ENCODE data around the gene NDST1.

The NDST1 gene

GRCh38 chr5:150561192-150561512 lies 53.2 kb downstream of the NDST1 start:
- H3K9me3 ChIP-seq (ENCODE audit: control insufficient read depth in 1 of 2, low read length in 2 of 2) = no peaks in the 10 kb centered on the region
- no peak overlapping the region for H3K9ac ChIP-seq (ENCODE audit: low read depth in 1 of 2, low read length in 2 of 2)
- H3K4me3 ChIP-seq (ENCODE audit: low read depth in 1 of 2, low read length in 2 of 2) = no peak overlapping the region
- H3K27ac ChIP-seq (ENCODE audit: low read depth, low read length) = no peak overlapping the region
- H3K4me1 ChIP-seq (ENCODE audit: control insufficient read depth in 1 of 2, insufficient read depth in 2 of 2, low read length in 2 of 2) = peaks cover 9 to 12% of the 10 kb centered on the region in 2 donors
- H3K27me3 ChIP-seq (ENCODE audit: control insufficient read depth in 1 of 2, insufficient read depth in 2 of 2, low read length in 2 of 2) = no peaks in the 10 kb centered on the region
- no peaks in the 10 kb centered on the region for H3K36me3 ChIP-seq (ENCODE audit: control insufficient read depth in 1 of 2, insufficient read depth in 2 of 2, low read length in 2 of 2)

- no peak overlapping the region for H3K27ac ChIP-seq (ENCODE audit: low read depth, low read length)
- H3K4me3 ChIP-seq (ENCODE audit: low read depth in 1 of 2, low read length in 2 of 2) = no peak overlapping the region
- H3K9me3 ChIP-seq (ENCODE audit: control insufficient read depth in 1 of 2, low read length in 2 of 2) = no peaks in the 10 kb centered on the region
- no peaks in the 10 kb centered on the region for H3K27me3 ChIP-seq (ENCODE audit: control insufficient read depth in 1 of 2, insufficient read depth in 2 of 2, low read length in 2 of 2)
- H3K36me3 ChIP-seq (ENCODE audit: control insufficient read depth in 1 of 2, insufficient read depth in 2 of 2, low read length in 2 of 2) = no peaks in the 10 kb centered on the region
- no peak overlapping the region for H3K9ac ChIP-seq (ENCODE audit: low read depth in 1 of 2, low read length in 2 of 2)
- peaks cover 9 to 12% of the 10 kb centered on the region in 2 donors for H3K4me1 ChIP-seq (ENCODE audit: control insufficient read depth in 1 of 2, insufficient read depth in 2 of 2, low read length in 2 of 2)
These were observed 53.8 kb downstream of the NDST1 start for GRCh38 chr5:150561571-150562275.

- H3K9me3 ChIP-seq (ENCODE audit: control insufficient read depth in 1 of 2, low read length in 2 of 2) = no peaks in the 10 kb centered on the region
- no peaks in the 10 kb centered on the region for H3K36me3 ChIP-seq (ENCODE audit: control insufficient read depth in 1 of 2, insufficient read depth in 2 of 2, low read length in 2 of 2)
- no peak overlapping the region for H3K27ac ChIP-seq (ENCODE audit: low read depth, low read length)
- no peak overlapping the region for H3K4me3 ChIP-seq (ENCODE audit: low read depth in 1 of 2, low read length in 2 of 2)
- peaks cover 9 to 12% of the 10 kb centered on the region in 2 donors for H3K4me1 ChIP-seq (ENCODE audit: control insufficient read depth in 1 of 2, insufficient read depth in 2 of 2, low read length in 2 of 2)
- H3K27me3 ChIP-seq (ENCODE audit: control insufficient read depth in 1 of 2, insufficient read depth in 2 of 2, low read length in 2 of 2) = no peaks in the 10 kb centered on the region
- no peak overlapping the region for H3K9ac ChIP-seq (ENCODE audit: low read depth in 1 of 2, low read length in 2 of 2)
These were observed 54.9 kb downstream of the NDST1 start for GRCh38 chr5:150562832-150563231.

GRCh38 chr5:150565868-150566267 lies 57.9 kb downstream of the NDST1 start:
- Histone ChIP-seq H3K27me3 (ENCODE audit: control insufficient read depth in 1 of 2, insufficient read depth in 2 of 2, low read length in 2 of 2) (no peaks in the 10 kb centered on the region), H3K27ac (ENCODE audit: low read depth, low read length) (no peak overlapping the region), H3K9me3 (ENCODE audit: control insufficient read depth in 1 of 2, low read length in 2 of 2) (no peaks in the 10 kb centered on the region), H3K36me3 (ENCODE audit: control insufficient read depth in 1 of 2, insufficient read depth in 2 of 2, low read length in 2 of 2) (no peaks in the 10 kb centered on the region), H3K4me1 (ENCODE audit: control insufficient read depth in 1 of 2, insufficient read depth in 2 of 2, low read length in 2 of 2) (peaks cover 9 to 12% of the 10 kb centered on the region in 2 donors), H3K4me3 (ENCODE audit: low read depth in 1 of 2, low read length in 2 of 2) (no peak overlapping the region), H3K9ac (ENCODE audit: low read depth in 1 of 2, low read length in 2 of 2) (no peak overlapping the region)

DNA sequence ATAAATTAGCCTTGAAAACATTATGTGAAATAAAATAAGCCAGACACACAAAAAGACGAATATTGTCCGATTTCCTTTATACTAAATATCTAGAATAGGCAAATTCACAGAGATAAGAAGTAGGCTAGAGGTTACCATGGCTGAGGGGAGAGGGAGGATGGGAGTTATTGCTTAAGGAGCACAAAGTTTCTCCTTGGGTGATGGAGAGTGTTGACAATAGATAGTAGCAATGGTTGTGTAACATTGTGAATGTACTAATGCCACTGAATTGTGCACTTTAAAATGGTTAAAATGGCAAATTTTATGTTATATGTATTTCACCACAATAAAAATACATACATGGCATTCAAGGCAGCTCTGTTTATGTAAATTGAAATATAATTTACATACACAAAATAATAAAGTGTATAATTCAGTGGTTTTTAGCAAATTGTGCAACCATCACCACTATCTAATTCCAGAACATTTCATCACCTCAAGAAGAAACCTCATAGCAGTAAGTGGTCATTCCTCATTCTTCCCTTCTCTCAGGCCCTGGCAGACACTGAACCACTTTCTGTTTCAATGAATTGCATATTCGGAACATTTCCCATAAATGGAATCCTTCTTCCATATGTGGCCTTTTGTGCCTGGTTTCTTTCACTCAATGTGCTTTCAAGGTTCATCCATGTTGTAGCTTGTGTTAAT lies 59.2 kb downstream of the NDST1 start:
- Histone ChIP-seq H3K36me3 (ENCODE audit: control insufficient read depth in 1 of 2, insufficient read depth in 2 of 2, low read length in 2 of 2) (no peaks in the 10 kb centered on the region), H3K27me3 (ENCODE audit: control insufficient read depth in 1 of 2, insufficient read depth in 2 of 2, low read length in 2 of 2) (no peaks in the 10 kb centered on the region), H3K4me3 (ENCODE audit: low read depth in 1 of 2, low read length in 2 of 2) (no peak overlapping the region), H3K27ac (ENCODE audit: low read depth, low read length) (no peak overlapping the region), H3K9ac (ENCODE audit: low read depth in 1 of 2, low read length in 2 of 2) (no peak overlapping the region), H3K9me3 (ENCODE audit: control insufficient read depth in 1 of 2, low read length in 2 of 2) (no peaks in the 10 kb centered on the region), H3K4me1 (ENCODE audit: control insufficient read depth in 1 of 2, insufficient read depth in 2 of 2, low read length in 2 of 2) (peaks cover 1 to 5% of the 10 kb centered on the region in 2 donors)

DNA sequence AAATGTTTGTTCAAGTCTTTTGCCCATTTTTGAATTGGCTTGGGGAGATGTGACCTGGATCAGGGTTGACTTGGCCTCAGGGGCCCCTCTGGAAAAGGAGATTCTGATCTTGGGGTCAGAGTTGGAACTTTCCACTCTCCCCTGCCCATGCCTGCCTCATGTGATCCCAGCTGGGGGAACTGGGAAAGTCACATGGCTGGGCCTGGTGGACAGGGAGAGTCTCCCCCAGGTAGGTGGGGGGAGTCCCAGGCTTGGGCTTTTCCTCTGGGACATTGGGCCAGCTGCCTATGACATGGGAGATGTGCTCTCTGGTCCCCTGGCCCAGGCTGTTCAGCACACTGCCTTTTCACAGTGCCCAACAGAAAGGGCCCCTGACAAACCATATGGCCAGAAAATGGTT lies 60.7 kb downstream of the NDST1 start:
- Histone ChIP-seq H3K36me3 (ENCODE audit: control insufficient read depth in 1 of 2, insufficient read depth in 2 of 2, low read length in 2 of 2) (no peaks in the 10 kb centered on the region), H3K4me1 (ENCODE audit: control insufficient read depth in 1 of 2, insufficient read depth in 2 of 2, low read length in 2 of 2) (no peaks in the 10 kb centered on the region), H3K27ac (ENCODE audit: low read depth, low read length) (no peak overlapping the region), H3K27me3 (ENCODE audit: control insufficient read depth in 1 of 2, insufficient read depth in 2 of 2, low read length in 2 of 2) (no peaks in the 10 kb centered on the region), H3K9ac (ENCODE audit: low read depth in 1 of 2, low read length in 2 of 2) (no peak overlapping the region), H3K4me3 (ENCODE audit: low read depth in 1 of 2, low read length in 2 of 2) (no peak overlapping the region), H3K9me3 (ENCODE audit: control insufficient read depth in 1 of 2, low read length in 2 of 2) (no peaks in the 10 kb centered on the region)

DNA sequence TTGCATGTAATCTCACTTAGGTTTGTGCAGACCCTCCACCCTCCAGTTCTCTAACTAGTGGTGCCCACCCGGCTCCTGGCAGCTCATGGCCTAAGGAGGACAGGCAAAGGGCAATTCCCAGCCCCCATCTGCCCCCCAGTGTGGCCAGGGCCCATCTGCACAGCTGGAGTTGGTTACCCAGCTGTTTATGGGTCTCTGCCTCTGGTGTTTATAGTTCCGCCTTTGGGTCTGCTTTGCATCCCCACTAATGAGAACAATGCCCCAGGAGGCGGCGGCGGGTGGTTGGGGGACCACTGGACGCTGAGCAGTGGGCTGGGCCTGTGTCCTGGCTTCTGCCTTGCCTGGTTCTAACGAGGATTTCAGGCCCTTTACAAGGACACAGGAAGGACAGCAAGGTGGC lies 62.4 kb downstream of the NDST1 start:
- H3K4me3 ChIP-seq (ENCODE audit: low read depth in 1 of 2, low read length in 2 of 2) = no peak overlapping the region
- H3K9ac ChIP-seq (ENCODE audit: low read depth in 1 of 2, low read length in 2 of 2) = no peak overlapping the region
- no peaks in the 10 kb centered on the region for H3K9me3 ChIP-seq (ENCODE audit: control insufficient read depth in 1 of 2, low read length in 2 of 2)
- no peaks in the 10 kb centered on the region for H3K36me3 ChIP-seq (ENCODE audit: control insufficient read depth in 1 of 2, insufficient read depth in 2 of 2, low read length in 2 of 2)
- H3K27me3 ChIP-seq (ENCODE audit: control insufficient read depth in 1 of 2, insufficient read depth in 2 of 2, low read length in 2 of 2) = no peaks in the 10 kb centered on the region
- H3K27ac ChIP-seq (ENCODE audit: low read depth, low read length) = no peak overlapping the region
- no peaks in the 10 kb centered on the region for H3K4me1 ChIP-seq (ENCODE audit: control insufficient read depth in 1 of 2, insufficient read depth in 2 of 2, low read length in 2 of 2)

GRCh38 chr5:150571836-150572235 lies 63.9 kb downstream of the NDST1 start:
- H3K9me3 ChIP-seq (ENCODE audit: control insufficient read depth in 1 of 2, low read length in 2 of 2) = no peaks in the 10 kb centered on the region
- no peaks in the 10 kb centered on the region for H3K36me3 ChIP-seq (ENCODE audit: control insufficient read depth in 1 of 2, insufficient read depth in 2 of 2, low read length in 2 of 2)
- H3K4me3 ChIP-seq (ENCODE audit: low read depth in 1 of 2, low read length in 2 of 2) = no peak overlapping the region
- H3K9ac ChIP-seq (ENCODE audit: low read depth in 1 of 2, low read length in 2 of 2) = no peak overlapping the region
- no peak overlapping the region for H3K27ac ChIP-seq (ENCODE audit: low read depth, low read length)
- no peaks in the 10 kb centered on the region for H3K27me3 ChIP-seq (ENCODE audit: control insufficient read depth in 1 of 2, insufficient read depth in 2 of 2, low read length in 2 of 2)
- H3K4me1 ChIP-seq (ENCODE audit: control insufficient read depth in 1 of 2, insufficient read depth in 2 of 2, low read length in 2 of 2) = peaks cover 8% of the 10 kb centered on the region in 2 donors

DNA sequence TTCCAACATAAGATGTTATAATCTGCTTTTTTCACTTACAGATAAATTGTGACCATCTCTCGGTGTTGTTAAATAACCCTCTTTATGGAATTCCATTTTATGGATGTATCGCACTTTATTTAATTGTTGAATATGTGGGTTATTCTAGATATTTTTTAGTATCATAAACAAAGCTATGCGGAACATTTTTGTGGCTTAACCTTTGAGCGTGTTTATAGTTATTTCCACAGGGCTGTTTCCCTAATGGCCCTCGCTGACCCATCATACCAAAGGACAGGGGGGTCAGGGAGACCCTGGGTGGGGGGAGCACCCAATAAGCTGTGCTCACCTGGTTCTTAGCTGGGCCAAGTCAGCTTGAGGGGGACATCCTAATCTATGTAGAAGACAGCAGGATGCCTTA lies 65.3 kb downstream of the NDST1 start:
- Histone ChIP-seq H3K4me3 (ENCODE audit: low read depth in 1 of 2, low read length in 2 of 2) (no peak overlapping the region), H3K27ac (ENCODE audit: low read depth, low read length) (no peak overlapping the region), H3K4me1 (ENCODE audit: control insufficient read depth in 1 of 2, insufficient read depth in 2 of 2, low read length in 2 of 2) (peaks cover 8% of the 10 kb centered on the region in 2 donors), H3K36me3 (ENCODE audit: control insufficient read depth in 1 of 2, insufficient read depth in 2 of 2, low read length in 2 of 2) (no peaks in the 10 kb centered on the region), H3K27me3 (ENCODE audit: control insufficient read depth in 1 of 2, insufficient read depth in 2 of 2, low read length in 2 of 2) (no peaks in the 10 kb centered on the region), H3K9ac (ENCODE audit: low read depth in 1 of 2, low read length in 2 of 2) (no peak overlapping the region), H3K9me3 (ENCODE audit: control insufficient read depth in 1 of 2, low read length in 2 of 2) (no peaks in the 10 kb centered on the region)

GRCh38 chr5:150573867-150574817 lies 66.2 kb downstream of the NDST1 start:
- Histone ChIP-seq H3K9me3 (ENCODE audit: control insufficient read depth in 1 of 2, low read length in 2 of 2) (no peaks in the 10 kb centered on the region), H3K4me3 (ENCODE audit: low read depth in 1 of 2, low read length in 2 of 2) (no peak overlapping the region), H3K36me3 (ENCODE audit: control insufficient read depth in 1 of 2, insufficient read depth in 2 of 2, low read length in 2 of 2) (no peaks in the 10 kb centered on the region), H3K27ac (ENCODE audit: low read depth, low read length) (no peak overlapping the region), H3K9ac (ENCODE audit: low read depth in 1 of 2, low read length in 2 of 2) (no peak overlapping the region), H3K27me3 (ENCODE audit: control insufficient read depth in 1 of 2, insufficient read depth in 2 of 2, low read length in 2 of 2) (no peaks in the 10 kb centered on the region), H3K4me1 (ENCODE audit: control insufficient read depth in 1 of 2, insufficient read depth in 2 of 2, low read length in 2 of 2) (peaks cover 13 to 15% of the 10 kb centered on the region in 2 donors)
